Ishikawa (cell line): ENCODE measurements around the gene NEDD4L.

Experiments
- EGR1 ChIP-seq: IDR thresholded peaks from 2 replicates; pipeline ENCODE4 v1.6.1; 2012
- EP300 ChIP-seq: IDR thresholded peaks from 2 replicates; pipeline ENCODE4 v1.6.1; 2012; ENCODE audit warnings: borderline replicate concordance
- NFIC ChIP-seq: IDR thresholded peaks from 2 replicates; pipeline ENCODE4 v1.6.1; 2012
- RAD21 ChIP-seq: IDR thresholded peaks from 2 replicates; pipeline ENCODE4 v1.6.1; 2012; ENCODE audit warnings: low read depth
- TAF1 ChIP-seq: IDR thresholded peaks from 2 replicates; pipeline ENCODE4 v1.6.1; 2012; ENCODE audit warnings: low read depth, mild to moderate bottlenecking
- TF ChIP-seq, protein P1 (sequence below): IDR thresholded peaks from 2 replicates; pipeline ENCODE4 v1.6.1; 2012

- TF ChIP-seq, protein P1, sequence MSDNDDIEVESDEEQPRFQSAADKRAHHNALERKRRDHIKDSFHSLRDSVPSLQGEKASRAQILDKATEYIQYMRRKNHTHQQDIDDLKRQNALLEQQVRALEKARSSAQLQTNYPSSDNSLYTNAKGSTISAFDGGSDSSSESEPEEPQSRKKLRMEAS = no peak
- TF ChIP-seq EP300 = no peak
- no peak for TF ChIP-seq EGR1
- no peak for TF ChIP-seq NFIC
- no peak for TF ChIP-seq TAF1
- no peak for TF ChIP-seq RAD21
Measured at GRCh38 chr18:58088691-58089065, 44.7 kb downstream of the NEDD4L start.
